ENCODE data around the gene BCAS1.

Gene BCAS1

GRCh38 chr20:53899351-53900167, 170.8 kb downstream of the BCAS1 start:
- peaks cover 42% of the 10 kb centered on the region for H3K4me1 ChIP-seq (ENCODE audit: insufficient read depth, low read length)
- H3K36me3 ChIP-seq (ENCODE audit: insufficient read depth, low read length): no peaks in the 10 kb centered on the region
- no peaks in the 10 kb centered on the region for H3K9me3 ChIP-seq (ENCODE audit: control insufficient read depth, insufficient read depth, low read length)
- H3K9ac ChIP-seq (ENCODE audit: low read depth, low read length): no peak overlapping the region

DNA sequence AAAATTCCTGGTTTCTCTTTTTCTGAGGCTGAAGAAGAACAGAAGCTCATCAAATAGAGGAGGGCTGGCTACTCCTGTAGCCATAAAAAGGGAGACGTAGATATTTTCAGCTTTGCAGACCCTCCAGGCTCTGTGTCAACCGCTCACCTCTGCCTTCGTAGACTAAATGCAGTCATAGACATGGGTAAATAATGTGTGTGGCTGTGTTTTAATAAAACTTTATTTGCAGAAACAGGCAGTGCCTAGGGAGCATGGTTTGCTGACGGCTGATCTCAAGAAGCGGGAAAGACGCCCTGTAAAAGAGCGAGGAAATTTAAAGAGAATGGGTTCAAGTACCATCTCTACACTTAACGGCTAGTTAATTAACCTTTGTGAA, 171.8 kb downstream of the BCAS1 start:
- H3K4me1 ChIP-seq (ENCODE audit: insufficient read depth, low read length): peaks cover 42% of the 10 kb centered on the region
- H3K9ac ChIP-seq (ENCODE audit: low read depth, low read length): no peak overlapping the region
- H3K36me3 ChIP-seq (ENCODE audit: insufficient read depth, low read length): no peaks in the 10 kb centered on the region
- H3K9me3 ChIP-seq (ENCODE audit: control insufficient read depth, insufficient read depth, low read length): no peaks in the 10 kb centered on the region; the same call in 1 of the 2 replicates

GRCh38 chr20:53897884-53898555, 172.4 kb downstream of the BCAS1 start:
- no peak overlapping the region for H3K9ac ChIP-seq (ENCODE audit: low read depth, low read length)
- H3K4me1 ChIP-seq (ENCODE audit: insufficient read depth, low read length): peaks cover 46% of the 10 kb centered on the region
- H3K9me3 ChIP-seq (ENCODE audit: control insufficient read depth, insufficient read depth, low read length): no peaks in the 10 kb centered on the region; the same call in 1 of the 2 replicates
- no peaks in the 10 kb centered on the region for H3K36me3 ChIP-seq (ENCODE audit: insufficient read depth, low read length)

DNA sequence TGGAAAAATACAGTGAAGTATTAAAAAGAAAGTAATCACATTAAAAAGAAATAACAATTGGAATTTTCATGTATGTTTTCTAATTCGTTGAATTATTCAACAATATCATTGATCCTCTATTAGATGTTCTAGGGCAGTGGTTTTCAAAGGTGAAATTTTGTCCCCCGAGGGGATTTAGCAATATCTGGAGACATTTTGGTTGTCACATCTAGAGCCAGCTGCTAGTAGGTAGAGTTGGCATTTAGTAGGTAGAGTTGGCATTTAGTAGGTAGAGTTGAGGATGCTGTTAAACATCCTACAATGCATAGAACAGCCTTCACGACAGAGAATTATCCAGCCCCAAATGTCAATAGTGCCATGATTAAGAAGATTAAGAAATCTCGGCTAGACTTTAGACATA, 173.7 kb downstream of the BCAS1 start:
- Histone ChIP-seq H3K4me1 (ENCODE audit: insufficient read depth, low read length) (peaks cover 46% of the 10 kb centered on the region), H3K9me3 (ENCODE audit: control insufficient read depth, insufficient read depth, low read length) (no peaks in the 10 kb centered on the region; the same call in 1 of the 2 replicates), H3K36me3 (ENCODE audit: insufficient read depth, low read length) (no peaks in the 10 kb centered on the region), H3K9ac (ENCODE audit: low read depth, low read length) (no peak overlapping the region)

DNA sequence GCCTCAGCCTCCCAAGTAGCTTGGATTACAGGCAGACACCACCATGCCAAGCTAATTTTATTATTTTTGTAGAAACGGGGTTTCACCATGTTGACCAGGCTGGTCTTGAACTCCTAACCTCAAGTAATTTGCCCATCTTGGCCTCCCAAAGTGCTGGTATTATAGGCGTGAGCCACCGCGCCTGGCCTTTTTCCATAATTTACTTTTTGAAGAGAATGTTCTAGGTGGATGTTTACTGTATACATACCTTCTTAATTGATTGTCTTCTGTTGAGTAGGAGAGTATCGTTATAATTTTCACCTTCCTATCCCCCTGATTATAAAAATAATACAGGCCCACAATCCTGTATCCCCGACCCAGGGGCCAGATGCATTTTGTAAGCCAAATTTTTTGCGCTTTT, 174.4 kb downstream of the BCAS1 start:
- H3K9me3 ChIP-seq (ENCODE audit: control insufficient read depth, insufficient read depth, low read length): no peaks in the 10 kb centered on the region; the same call in 1 of the 2 replicates

DNA sequence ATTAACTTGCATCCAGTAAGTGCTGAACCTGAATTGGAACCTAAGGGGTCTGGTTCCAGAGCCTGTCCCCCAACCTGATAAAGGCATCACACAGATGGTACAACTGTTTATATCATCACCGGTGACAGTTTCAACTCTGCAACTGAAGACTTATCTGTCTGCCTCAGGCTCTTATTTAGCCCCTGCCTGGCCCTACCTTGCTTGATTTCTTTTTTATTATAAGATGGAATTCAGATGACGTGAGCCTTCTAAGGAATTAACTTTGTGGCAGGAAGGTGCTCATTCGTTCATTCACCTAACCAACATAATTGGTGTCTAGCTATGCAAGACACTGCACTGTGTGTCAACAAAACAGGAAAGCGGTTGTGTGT, 175.0 kb downstream of the BCAS1 start:
- no peaks in the 10 kb centered on the region for H3K36me3 ChIP-seq (ENCODE audit: insufficient read depth, low read length)
- H3K4me1 ChIP-seq (ENCODE audit: insufficient read depth, low read length): peaks cover 33% of the 10 kb centered on the region
- no peak overlapping the region for H3K9ac ChIP-seq (ENCODE audit: low read depth, low read length)
- no peaks in the 10 kb centered on the region; the same call in 1 of the 2 replicates for H3K9me3 ChIP-seq (ENCODE audit: control insufficient read depth, insufficient read depth, low read length)

More for the DNA sequence above, 174.4 kb downstream of the BCAS1 start:
- Histone ChIP-seq H3K9ac (ENCODE audit: low read depth, low read length) (no peak overlapping the region), H3K36me3 (ENCODE audit: insufficient read depth, low read length) (no peaks in the 10 kb centered on the region), H3K4me1 (ENCODE audit: insufficient read depth, low read length) (peaks cover 40% of the 10 kb centered on the region)

- Histone ChIP-seq H3K9me3 (ENCODE audit: control insufficient read depth, insufficient read depth, low read length) (no peaks in the 10 kb centered on the region; the same call in 1 of the 2 replicates), H3K36me3 (ENCODE audit: insufficient read depth, low read length) (no peaks in the 10 kb centered on the region), H3K4me1 (ENCODE audit: insufficient read depth, low read length) (peaks cover 29% of the 10 kb centered on the region), H3K9ac (ENCODE audit: low read depth, low read length) (no peak overlapping the region)
Measured at GRCh38 chr20:53894707-53895384, 175.5 kb downstream of the BCAS1 start.

All from ES-I3 (cell line).